Caco-2 (cell line): Measurements from ENCODE around the gene CLCA1. TPM values are rescaled to one million over a fixed set of nuclear protein-coding genes. Genes with fewer than 3 reads are reported as not detected.
A peak's percentile ranks its signal among the peaks of the same experiment; 100 is the strongest.

Experiments used
- BruUV-seq: library from RNA; stranded (reverse); fragments of 400-500 nt; replicated peaks from 2 replicates; lab custom pipeline; 2021; lab: Mats Ljungman, UMichigan
- CTCF ChIA-PET: fragments of 300-600 bp; sonication (Branson Sonifier 250); formaldehyde crosslinking; loops from one replicate; lab custom pipeline; 2022; ENCODE audit warnings: antibody characterized with exemption; lab: Charles Lee
- POLR2A ChIA-PET: fragments of 300-600 bp; sonication (Branson Sonifier 250); formaldehyde crosslinking; loops from one replicate; lab custom pipeline; 2022; ENCODE audit warnings: antibody characterized with exemption; lab: Charles Lee
- DNase-seq, 2 experiments: peaks; one replicate each; pipeline versions ENCODE4 v3.0.0 to v3.0.0-alpha.2; 2020 to 2022
- H3K27me3 ChIP-seq: replicated peaks from 2 replicates; pipeline ENCODE4 v1.6.0; 2011; ENCODE audit warnings: low read length; ENCODE audit not compliant: control insufficient read depth, insufficient read depth
- H3K36me3 ChIP-seq: 2 replicates; pipeline ENCODE4 v1.5.1; 2011; ENCODE audit warnings: low read length; ENCODE audit not compliant: control insufficient read depth, insufficient read depth
- H3K4me1 ChIP-seq: fragments of 250-450 bp; sonication (Bioruptor Pico); 2 replicates; pipeline ENCODE4 v1.5.1; 2020; ENCODE audit warnings: mild to moderate bottlenecking
- H3K4me3 ChIP-seq: 2 replicates; pipeline ENCODE4 v1.5.1; 2011; ENCODE audit warnings: low read depth, mild to moderate bottlenecking, control low read depth, low read length
- H3K9me3 ChIP-seq: fragments of 250-450 bp; sonication (Bioruptor Pico); 2 replicates; pipeline ENCODE4 v1.5.1; 2020; ENCODE audit warnings: mild to moderate bottlenecking, moderate library complexity
- H3K27ac Mint-ChIP-seq: one replicate; pipeline ENCODE4 v1.8.0; 2022; ENCODE audit warnings: mixed read lengths; ENCODE audit not compliant: unreplicated experiment
- H3K27me3 Mint-ChIP-seq: one replicate; pipeline ENCODE4 v1.8.0; 2022; ENCODE audit warnings: mixed read lengths; ENCODE audit not compliant: insufficient read depth, unreplicated experiment
- H3K36me3 Mint-ChIP-seq: one replicate; pipeline ENCODE4 v1.8.0; 2022; ENCODE audit warnings: mild to moderate bottlenecking, mixed read lengths; ENCODE audit not compliant: insufficient read depth, unreplicated experiment
- H3K4me1 Mint-ChIP-seq: one replicate; pipeline ENCODE4 v1.8.0; 2022; ENCODE audit warnings: low read depth, mixed read lengths; ENCODE audit not compliant: unreplicated experiment
- H3K4me3 Mint-ChIP-seq: one replicate; pipeline ENCODE4 v1.8.0; 2022; ENCODE audit warnings: mild to moderate bottlenecking, moderate library complexity, mixed read lengths; ENCODE audit not compliant: unreplicated experiment
- H3K9me3 Mint-ChIP-seq: one replicate; pipeline ENCODE4 v1.8.0; 2022; ENCODE audit warnings: mixed read lengths; ENCODE audit not compliant: unreplicated experiment
- intact Hi-C: fragments of 100-400 bp; cut with micrococcal nuclease; formaldehyde crosslinking; loops from one replicate; pipeline ENCODE4 v1.10.0; 2022; ENCODE audit not compliant: unreplicated experiment
- total RNA-seq: library from RNA; stranded (reverse); gene quantifications from 2 replicates; pipeline ENCODE4 v1.2.3, GENCODE V29; 2022
- TF ChIP-seq, protein P1 (sequence below), 2 experiments: fragments of 200-600 bp in 1 of 2; IDR thresholded peaks; 1 replicate in 1 of 2; 2 replicates in 1 of 2; pipeline versions ENCODE4 v1.5.1 to v1.8.0; 2011 to 2022; ENCODE audit warnings: antibody characterized with exemption in 1 of 2, control low read depth in 1 of 2, inconsistent platforms in 1 of 2, low read depth in 1 of 2, low read length in 1 of 2, mild to moderate bottlenecking in 1 of 2, moderate library complexity in 1 of 2; ENCODE audit not compliant: insufficient read depth in 1 of 2, severe bottlenecking in 1 of 2, unreplicated experiment in 1 of 2

Gene CLCA1
- total RNA-seq, 1 experiment from 2014 or later: not detected

DNA sequence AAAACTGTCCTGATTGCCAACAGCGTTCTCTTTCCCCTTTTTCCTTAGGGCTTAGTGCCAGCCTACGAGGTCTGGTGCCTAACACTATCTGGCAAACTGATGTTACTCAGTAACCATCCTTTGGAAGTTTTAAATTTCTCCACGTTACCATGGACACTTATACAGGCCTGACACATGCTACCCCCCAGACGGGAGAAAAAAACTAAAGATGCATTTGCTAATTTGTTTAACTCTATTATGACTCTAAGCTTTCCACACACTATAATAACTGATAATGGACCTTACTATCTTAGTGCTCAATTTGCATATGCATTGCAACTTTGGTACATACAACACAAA lies 36.8 kb downstream of the CLCA1 start:
- ChIA-PET CTCF (no interaction called here), POLR2A (no interaction called here)
- Mint-ChIP-seq H3K36me3 (no peaks in the 10 kb centered on the region), H3K4me3 (no peak overlapping the region), H3K9me3 (no peaks in the 10 kb centered on the region), H3K4me1 (peaks cover 13% of the 10 kb centered on the region), H3K27me3 (no peaks in the 10 kb centered on the region), H3K27ac (no peak overlapping the region)
- DNase-seq: no peak
- no TSS peak for BruUV-seq
- H3K9me3 ChIP-seq: no peaks in the 10 kb centered on the region
- H3K36me3 ChIP-seq: no peaks in the 10 kb centered on the region
- H3K27me3 ChIP-seq: no peaks in the 10 kb centered on the region
- intact Hi-C loops: no loop called here
- no peak overlapping the region for H3K4me3 ChIP-seq
- H3K4me1 ChIP-seq: peaks cover 10% of the 10 kb centered on the region; the same call in 1 of the 2 replicates
- TF ChIP-seq, protein P1, sequence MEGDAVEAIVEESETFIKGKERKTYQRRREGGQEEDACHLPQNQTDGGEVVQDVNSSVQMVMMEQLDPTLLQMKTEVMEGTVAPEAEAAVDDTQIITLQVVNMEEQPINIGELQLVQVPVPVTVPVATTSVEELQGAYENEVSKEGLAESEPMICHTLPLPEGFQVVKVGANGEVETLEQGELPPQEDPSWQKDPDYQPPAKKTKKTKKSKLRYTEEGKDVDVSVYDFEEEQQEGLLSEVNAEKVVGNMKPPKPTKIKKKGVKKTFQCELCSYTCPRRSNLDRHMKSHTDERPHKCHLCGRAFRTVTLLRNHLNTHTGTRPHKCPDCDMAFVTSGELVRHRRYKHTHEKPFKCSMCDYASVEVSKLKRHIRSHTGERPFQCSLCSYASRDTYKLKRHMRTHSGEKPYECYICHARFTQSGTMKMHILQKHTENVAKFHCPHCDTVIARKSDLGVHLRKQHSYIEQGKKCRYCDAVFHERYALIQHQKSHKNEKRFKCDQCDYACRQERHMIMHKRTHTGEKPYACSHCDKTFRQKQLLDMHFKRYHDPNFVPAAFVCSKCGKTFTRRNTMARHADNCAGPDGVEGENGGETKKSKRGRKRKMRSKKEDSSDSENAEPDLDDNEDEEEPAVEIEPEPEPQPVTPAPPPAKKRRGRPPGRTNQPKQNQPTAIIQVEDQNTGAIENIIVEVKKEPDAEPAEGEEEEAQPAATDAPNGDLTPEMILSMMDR (IDR thresholded peaks at IDR 0.05; ENCODE audit: insufficient read depth in 1 of 2, low read depth in 1 of 2, low read length in 1 of 2, severe bottlenecking in 1 of 2, unreplicated experiment in 1 of 2): no peak

DNA sequence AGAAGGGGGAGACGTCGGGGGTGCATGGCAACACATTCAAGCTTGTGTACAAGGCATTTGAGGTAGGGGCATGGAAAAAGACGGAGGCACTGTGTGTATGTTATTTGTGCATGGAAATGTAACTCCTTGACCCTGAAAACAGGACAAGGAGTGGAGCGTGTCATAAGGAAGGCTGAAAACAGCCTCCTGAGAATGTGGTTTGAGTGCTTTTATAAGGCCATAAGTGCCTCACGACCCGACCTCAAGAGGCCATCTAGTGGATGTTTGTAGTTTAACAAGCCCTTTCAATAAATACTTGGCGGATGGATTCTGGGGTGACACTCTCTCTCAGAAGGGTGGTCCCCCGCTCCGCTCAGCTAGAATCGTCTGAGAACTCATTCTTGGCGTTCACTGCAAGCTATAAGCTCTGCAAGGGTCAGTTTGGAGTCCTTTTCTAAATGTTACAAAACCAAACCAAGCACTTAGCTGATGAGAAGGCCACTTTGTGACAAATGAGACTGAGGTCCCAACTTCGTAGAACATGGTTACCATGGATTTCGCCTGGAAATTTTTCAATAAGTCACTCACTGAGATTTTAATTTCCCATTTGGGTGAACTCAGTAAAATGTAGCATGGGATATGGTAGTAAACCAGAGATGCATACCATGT lies 39.3 kb downstream of the CLCA1 start:
- ChIA-PET CTCF (no interaction called here), POLR2A (no interaction called here)
- no TSS peak for BruUV-seq
- H3K9me3 Mint-ChIP-seq: no peaks in the 10 kb centered on the region
- no peaks in the 10 kb centered on the region for H3K27me3 Mint-ChIP-seq
- no peaks in the 10 kb centered on the region for H3K27me3 ChIP-seq
- H3K36me3 ChIP-seq: no peaks in the 10 kb centered on the region
- no peak overlapping the region for H3K27ac Mint-ChIP-seq
- peaks cover 8% of the 10 kb centered on the region; the same call in 1 of the 2 replicates for H3K4me1 ChIP-seq
- intact Hi-C loops: no loop called here
- H3K36me3 Mint-ChIP-seq: no peaks in the 10 kb centered on the region
- no peak overlapping the region for H3K4me3 ChIP-seq
- H3K4me3 Mint-ChIP-seq: no peak overlapping the region
- DNase-seq: no peak
- TF ChIP-seq, protein P1 (IDR thresholded peaks at IDR 0.05; ENCODE audit: insufficient read depth in 1 of 2, low read depth in 1 of 2, low read length in 1 of 2, severe bottlenecking in 1 of 2, unreplicated experiment in 1 of 2): peak; percentile 6 to 26
- H3K9me3 ChIP-seq: no peaks in the 10 kb centered on the region
- H3K4me1 Mint-ChIP-seq: peaks cover 13% of the 10 kb centered on the region

DNA sequence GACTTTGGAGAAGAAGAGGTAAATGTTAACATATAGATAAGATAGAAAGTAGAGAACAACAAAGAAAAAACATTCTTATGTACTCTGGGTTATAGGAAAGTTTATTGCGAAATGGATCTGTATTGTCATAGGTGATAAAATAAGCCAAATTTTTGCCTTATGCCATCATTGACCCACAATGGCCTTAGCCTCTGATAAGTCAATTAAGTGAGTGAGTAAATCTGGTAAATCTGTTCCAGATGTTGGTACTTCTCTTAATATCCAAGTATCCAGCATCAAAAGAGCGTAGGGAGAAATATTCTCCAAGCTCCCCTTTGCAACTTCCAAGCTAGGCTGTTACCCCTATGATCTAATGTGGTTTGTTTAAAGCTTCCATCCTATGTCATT lies 39.8 kb downstream of the CLCA1 start:
- DNase-seq: no peak
- POLR2A ChIA-PET: no interaction called here
- no peaks in the 10 kb centered on the region for H3K27me3 ChIP-seq
- CTCF ChIA-PET: no interaction called here
- no peak overlapping the region for H3K4me3 ChIP-seq
- no peak overlapping the region for H3K27ac Mint-ChIP-seq
- no peaks in the 10 kb centered on the region for H3K9me3 ChIP-seq
- peaks cover 5% of the 10 kb centered on the region; the same call in 1 of the 2 replicates for H3K4me1 ChIP-seq
- H3K4me3 Mint-ChIP-seq: no peak overlapping the region
- no peaks in the 10 kb centered on the region for H3K27me3 Mint-ChIP-seq
- H3K36me3 Mint-ChIP-seq: no peaks in the 10 kb centered on the region
- no TSS peak for BruUV-seq
- peaks cover 13% of the 10 kb centered on the region for H3K4me1 Mint-ChIP-seq
- intact Hi-C loops: no loop called here
- H3K9me3 Mint-ChIP-seq: no peaks in the 10 kb centered on the region
- H3K36me3 ChIP-seq: no peaks in the 10 kb centered on the region
- TF ChIP-seq, protein P1 (IDR thresholded peaks at IDR 0.05; ENCODE audit: insufficient read depth in 1 of 2, low read depth in 1 of 2, low read length in 1 of 2, severe bottlenecking in 1 of 2, unreplicated experiment in 1 of 2): no peak
